GM23248 (cell line): ENCODE results near the gene HMGXB3. TPM values are rescaled to one million over a fixed set of nuclear protein-coding genes. Genes with fewer than 3 reads are reported as not detected.

Experiments
- DNase-seq: peaks from one replicate; pipeline ENCODE4 v3.0.0-alpha.2; 2015
- H2AFZ ChIP-seq: fragments of 200-600 bp; sonication (generic); 2 replicates; pipeline ENCODE4 v1.6.1; 2016; ENCODE audit warnings: antibody characterized with exemption
- H3F3A ChIP-seq: fragments of 200-600 bp; sonication (generic); 2 replicates; pipeline ENCODE4 v1.6.1; 2016; ENCODE audit warnings: mild to moderate bottlenecking, antibody characterized with exemption, mixed run types; ENCODE audit not compliant: insufficient read depth
- H3K27ac ChIP-seq: fragments of 200-600 bp; sonication (generic); 2 replicates; pipeline ENCODE4 v1.5.1; 2016; ENCODE audit warnings: mild to moderate bottlenecking
- H3K27me3 ChIP-seq: fragments of 200-600 bp; sonication (generic); replicated peaks from 2 replicates; pipeline ENCODE4 v1.6.1; 2016; ENCODE audit warnings: mild to moderate bottlenecking; ENCODE audit not compliant: insufficient read depth
- H3K36me3 ChIP-seq: fragments of 200-600 bp; sonication (generic); 2 replicates; pipeline ENCODE4 v1.6.1; 2016; ENCODE audit warnings: low read depth, mild to moderate bottlenecking
- H3K4me1 ChIP-seq: fragments of 200-600 bp; sonication (generic); 2 replicates; pipeline ENCODE4 v1.6.1; 2016; ENCODE audit warnings: mild to moderate bottlenecking; ENCODE audit not compliant: insufficient read depth
- H3K4me2 ChIP-seq: fragments of 200-600 bp; sonication (generic); one replicate; pipeline ENCODE4 v1.6.1; 2016; ENCODE audit warnings: mild to moderate bottlenecking; ENCODE audit not compliant: unreplicated experiment
- H3K4me3 ChIP-seq: fragments of 200-600 bp; sonication (generic); 2 replicates; pipeline ENCODE4 v1.5.1; 2016; ENCODE audit warnings: mild to moderate bottlenecking
- H3K79me2 ChIP-seq: fragments of 200-600 bp; sonication (generic); 2 replicates; pipeline ENCODE4 v1.6.1; 2016; ENCODE audit warnings: mild to moderate bottlenecking; ENCODE audit not compliant: insufficient read depth
- H3K9ac ChIP-seq: fragments of 200-600 bp; sonication (generic); 2 replicates; pipeline ENCODE4 v1.6.1; 2016; ENCODE audit warnings: mild to moderate bottlenecking
- H3K9me2 ChIP-seq: fragments of 200-600 bp; sonication (generic); 2 replicates; pipeline ENCODE4 v1.6.1; 2016; ENCODE audit warnings: mixed run types, mild to moderate bottlenecking, moderate library complexity; ENCODE audit not compliant: insufficient read depth
- H3K9me3 ChIP-seq: fragments of 200-600 bp; sonication (generic); one replicate; pipeline ENCODE4 v1.6.1; 2017; ENCODE audit warnings: low read depth
- H4K20me1 ChIP-seq: fragments of 200-600 bp; sonication (generic); 2 replicates; pipeline ENCODE4 v1.6.0; 2016; ENCODE audit not compliant: insufficient read depth
- EZH2 ChIP-seq: fragments of 200-600 bp; sonication (generic); IDR thresholded peaks from 2 replicates; pipeline ENCODE4 v1.6.1; 2018; ENCODE audit warnings: antibody characterized with exemption, mild to moderate bottlenecking; ENCODE audit not compliant: insufficient read depth, poor library complexity, severe bottlenecking
- EZH2phosphoT487 ChIP-seq: fragments of 200-600 bp; sonication (generic); IDR thresholded peaks from 2 replicates; pipeline ENCODE4 v1.6.1; 2018; ENCODE audit warnings: antibody characterized with exemption, moderate library complexity, mild to moderate bottlenecking, low read depth; ENCODE audit not compliant: insufficient read depth
- WGBS, 2 experiments: methylation state at CpG; one replicate each; pipeline ENCODE4 v1.1.6; 2015 to 2017; ENCODE audit warnings: low lambda C conversion rate in 2 of 2, low coverage in 1 of 2; ENCODE audit errors: missing lambda C conversion rate in 2 of 2; 5-methylcytosine and 5-hydroxymethylcytosine counted together
- in situ Hi-C: fragments of 300-500 bp; cut with MboI; formaldehyde crosslinking; loops from 2 replicates; pipeline ENCODE4 v1.15.0; 2020
- polyA plus RNA-seq: library from polyadenylated mRNA; unstranded; fragments of >200 nt; fragmentation: Nextera tagmentation; extraction: Ambion mirVana; gene quantifications from 2 replicates; pipeline ENCODE4 v1.2.1, GENCODE V29; 2016
- total RNA-seq: library from RNA; depleted of rRNA; stranded (reverse); fragments of >200 nt; shearing (Covaris generic); gene quantifications from 2 replicates; pipeline ENCODE4 v1.2.3, GENCODE V29; 2014

HMGXB3 gene
- total and polyA plus RNA-seq, 2 experiments from 2014 or later, result 13.6 to 46.5 TPM

DNA sequence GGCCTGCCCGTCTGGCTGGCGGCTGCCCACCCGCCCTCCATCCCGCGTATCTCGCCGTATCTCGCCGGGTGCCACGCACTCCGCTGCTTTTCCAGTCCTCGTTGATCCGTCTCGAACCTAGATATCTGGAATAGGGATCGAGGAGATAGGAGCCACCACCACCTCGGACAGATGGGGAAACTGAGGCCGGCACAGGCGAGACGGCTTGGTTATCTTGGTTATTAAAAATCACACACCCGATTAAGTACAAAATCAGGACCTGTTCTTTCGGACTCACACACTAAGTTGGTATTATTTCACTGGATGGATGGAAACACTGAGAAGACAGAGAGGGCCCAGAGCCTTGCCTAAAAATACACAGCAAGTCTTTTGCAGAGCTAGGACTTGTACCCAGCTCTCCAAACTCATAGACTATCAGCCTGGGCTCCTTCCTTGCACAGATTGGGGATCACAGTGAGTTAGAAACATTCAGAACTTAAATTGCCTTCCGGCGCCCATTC, 39.3 kb upstream of the HMGXB3 start:
- Histone ChIP-seq H3K9ac (peak overlapping the region; percentile 89), H3K36me3 (no peaks in the 10 kb centered on the region), H3K79me2 (0 out of 2 replicates have a peak, but pooled peaks cover 7% of the 10 kb centered on the region), H3F3A (peaks cover 22% of the 10 kb centered on the region), H3K9me3 (no peaks in the 10 kb centered on the region), H3K4me3 (peak overlapping the region; percentile 73), H2AFZ (peak overlapping the region; percentile 95), H3K9me2 (no peaks in the 10 kb centered on the region), H3K27ac (no peak overlapping the region), H4K20me1 (no peaks in the 10 kb centered on the region), H3K4me1 (peaks cover 4% of the 10 kb centered on the region), H3K27me3 (no peaks in the 10 kb centered on the region), H3K4me2 (peak overlapping the region; percentile 66)
- 10 to 13% methylated on average over 15 to 20 of the region's 23 CpGs for WGBS, 2 experiments
- in situ Hi-C loops, result loop anchor here (10.0 kb wide), 2 partner anchors 106 to 326 kb away; no protein-coding TSS in a partner anchor
- DNase-seq, result peak; percentile 42
- TF ChIP-seq EZH2phosphoT487 (no peak), EZH2 (no peak)

DNA sequence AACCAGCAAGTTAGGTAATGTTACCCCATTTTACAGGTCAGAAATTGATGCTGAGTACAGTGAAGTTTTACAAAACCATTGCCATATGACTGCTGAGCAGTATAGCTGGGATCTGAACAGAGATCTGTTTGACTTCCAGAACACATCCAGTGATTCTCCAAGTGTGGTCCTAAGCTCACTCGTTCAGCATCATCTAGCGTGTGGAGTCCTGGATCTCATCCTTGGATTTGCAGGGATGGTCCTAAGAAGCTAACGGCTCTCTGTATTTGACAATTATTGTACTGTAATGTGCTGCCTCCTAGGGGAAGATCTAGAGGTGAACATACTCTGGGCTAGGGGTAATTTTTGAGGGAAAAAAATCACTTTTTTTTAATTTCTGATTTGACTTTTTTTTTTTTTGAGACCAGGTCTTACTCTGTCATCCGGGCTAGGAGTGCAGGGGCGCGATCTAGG, 38.6 kb upstream of the HMGXB3 start:
- Histone ChIP-seq H4K20me1 (no peaks in the 10 kb centered on the region), H3K9me2 (no peaks in the 10 kb centered on the region), H3K9me3 (no peaks in the 10 kb centered on the region), H3K4me1 (peaks cover 4% of the 10 kb centered on the region), H3K9ac (no peak overlapping the region), H3K27me3 (no peaks in the 10 kb centered on the region), H3K36me3 (no peaks in the 10 kb centered on the region), H3F3A (peaks cover 22% of the 10 kb centered on the region), H3K27ac (no peak overlapping the region), H3K79me2 (peaks cover 10% of the 10 kb centered on the region; the same call in 1 of the 2 replicates), H2AFZ (no peak overlapping the region), H3K4me3 (no peak overlapping the region), H3K4me2 (no peak overlapping the region)
- TF ChIP-seq EZH2, result no peak
- TF ChIP-seq EZH2phosphoT487, result no peak
- DNase-seq, result peak; percentile 84
- 49 to 53% methylated on average over 6 of the region's 6 CpGs for WGBS, 2 experiments
- in situ Hi-C loops, result loop anchor here (10.0 kb wide), 2 partner anchors 107 to 327 kb away; no protein-coding TSS in a partner anchor

DNA sequence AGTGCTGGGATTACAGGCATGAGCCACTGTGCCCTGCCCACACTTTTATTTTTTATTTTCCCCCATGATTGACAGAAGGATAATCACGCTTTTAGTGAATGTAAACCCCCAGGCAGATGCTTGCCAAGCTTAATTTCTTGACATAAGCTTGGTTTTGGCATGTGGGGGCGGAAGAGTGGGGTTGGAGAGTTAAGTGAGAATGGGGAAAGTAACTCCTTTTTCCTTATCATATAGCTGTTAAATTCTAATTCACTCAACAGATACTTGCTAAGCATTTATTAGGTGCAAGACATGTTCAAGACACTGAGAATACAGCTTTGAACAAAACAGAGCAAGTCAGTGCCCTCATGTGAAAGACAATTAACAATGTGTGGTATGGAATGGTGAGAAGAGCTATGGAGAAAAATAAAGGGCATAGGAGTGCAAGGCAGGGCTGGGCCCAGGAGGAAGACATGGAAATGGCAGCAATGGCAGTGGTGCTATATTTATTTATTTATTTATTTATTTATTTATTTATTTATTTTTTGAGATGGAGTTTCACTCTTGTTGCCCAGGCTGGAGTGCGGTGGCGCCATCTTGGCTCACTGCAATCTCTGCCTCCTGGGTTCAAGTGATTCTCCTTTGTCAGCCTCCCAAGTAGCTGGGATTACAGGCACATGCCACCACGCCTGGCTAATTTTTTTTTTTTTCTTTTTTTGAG, 37.8 kb upstream of the HMGXB3 start:
- Histone ChIP-seq H3K36me3 (no peaks in the 10 kb centered on the region), H3K4me2 (no peak overlapping the region), H3K9me2 (no peaks in the 10 kb centered on the region), H3K9me3 (no peaks in the 10 kb centered on the region), H3K27me3 (no peaks in the 10 kb centered on the region), H3K27ac (no peak overlapping the region), H3K9ac (no peak overlapping the region), H3K79me2 (peaks cover 12% of the 10 kb centered on the region; the same call in 1 of the 2 replicates), H4K20me1 (no peaks in the 10 kb centered on the region), H3K4me3 (no peak overlapping the region), H2AFZ (no peak overlapping the region), H3F3A (peaks cover 22% of the 10 kb centered on the region), H3K4me1 (peaks cover 4% of the 10 kb centered on the region)
- 87 to 92% methylated on average over 5 of the region's 5 CpGs for WGBS, 2 experiments
- in situ Hi-C loops, result loop anchor here (10.0 kb wide), 2 partner anchors 108 to 328 kb away; no protein-coding TSS in a partner anchor
- no peak for DNase-seq
- TF ChIP-seq EZH2phosphoT487 (no peak), EZH2 (no peak)

- Histone ChIP-seq H3K27me3 (no peaks in the 10 kb centered on the region), H3K27ac (no peak overlapping the region), H3K4me2 (no peak overlapping the region), H3K36me3 (no peaks in the 10 kb centered on the region), H2AFZ (no peak overlapping the region), H4K20me1 (no peaks in the 10 kb centered on the region), H3F3A (peaks cover 20% of the 10 kb centered on the region), H3K9me2 (no peaks in the 10 kb centered on the region), H3K9me3 (no peaks in the 10 kb centered on the region), H3K79me2 (peaks cover 12% of the 10 kb centered on the region; the same call in 1 of the 2 replicates), H3K4me1 (peaks cover 4% of the 10 kb centered on the region), H3K4me3 (no peak overlapping the region), H3K9ac (no peak overlapping the region)
- TF ChIP-seq EZH2, result no peak
- DNase-seq, result no peak
- in situ Hi-C loops, result loop anchor here (10.0 kb wide), 2 partner anchors 109 to 329 kb away; no protein-coding TSS in a partner anchor
- 91 to 94% methylated on average over 3 of the region's 3 CpGs for WGBS, 2 experiments
These were observed 36.8 kb upstream of the HMGXB3 start for GRCh38 chr5:149963729-149964128.
